K562 (cell line): ENCODE results near the gene USP32. TPM values are rescaled to one million over a fixed set of nuclear protein-coding genes. Genes with fewer than 3 reads are reported as not detected.

Source experiments
- FOXA1 ChIP-seq: fragments of 450-650 bp; IDR thresholded peaks from 2 replicates; pipeline ENCODE4 v1.6.1; 2016; ENCODE audit warnings: mild to moderate bottlenecking, borderline replicate concordance
- HDAC2 ChIP-seq: fragments of 450-650 bp; IDR thresholded peaks from 2 replicates; pipeline ENCODE4 v1.6.1; 2016; ENCODE audit warnings: mild to moderate bottlenecking
- JUND ChIP-seq, 2 experiments: IDR thresholded peaks; 2 replicates in 1 of 2; 3 replicates in 1 of 2; pipeline ENCODE4 v1.6.1; 2011; ENCODE audit warnings: borderline replicate concordance in 2 of 2, low read depth in 2 of 2, low read length in 2 of 2, improper control_type of control experiment in 1 of 2, missing biosample characterization in 1 of 2, missing genetic modification characterization in 1 of 2, missing genetic modification reagents in 1 of 2
- NFATC3 ChIP-seq: fragments of 450-650 bp; IDR thresholded peaks from 2 replicates; pipeline ENCODE4 v1.6.1; 2017; ENCODE audit warnings: mild to moderate bottlenecking
- PHTF2 ChIP-seq: fragments of 250-450 bp; sonication (Bioruptor Pico); IDR thresholded peaks from 2 replicates; pipeline ENCODE4 v1.5.0; 2021; ENCODE audit warnings: mild to moderate bottlenecking
- RFX7 ChIP-seq: fragments of 250-450 bp; sonication (Bioruptor Pico); IDR thresholded peaks from 2 replicates; pipeline ENCODE4 v1.5.1; 2021; ENCODE audit warnings: mild to moderate bottlenecking
- SIN3A ChIP-seq, 2 experiments: fragments of 150-350 bp in 1 of 2; IDR thresholded peaks; 2 replicates each; pipeline ENCODE4 v1.6.1; 2011 to 2016; ENCODE audit warnings: borderline replicate concordance in 2 of 2, low read depth in 2 of 2, low read length in 2 of 2, mild to moderate bottlenecking in 2 of 2, moderate library complexity in 2 of 2; ENCODE audit not compliant: control insufficient read depth in 1 of 2
- SIRT6 ChIP-seq: IDR thresholded peaks from one replicate; pipeline ENCODE4 v1.6.1; 2012; ENCODE audit warnings: low read depth, mild to moderate bottlenecking, control low read depth, inconsistent platforms, low read length, moderate library complexity
- XRCC4 ChIP-seq: IDR thresholded peaks from one replicate; pipeline ENCODE4 v1.6.1; 2011; ENCODE audit not compliant: insufficient read depth, insufficient read length; ENCODE audit errors: extremely low read depth
- ZNF239 ChIP-seq: fragments of 250-450 bp; sonication (Bioruptor Pico); IDR thresholded peaks from 2 replicates; pipeline ENCODE4 v1.4.0; 2020; ENCODE audit warnings: mild to moderate bottlenecking
- ZNF3 ChIP-seq: fragments of 250-450 bp; sonication (Bioruptor Pico); IDR thresholded peaks from 2 replicates; pipeline ENCODE4 v1.5.0; 2021; ENCODE audit warnings: mild to moderate bottlenecking, moderate library complexity
- polyA plus RNA-seq, 8 experiments: library from polyadenylated mRNA; depleted of rRNA in 4 of 8; stranded (reverse) in 5 of 8; unstranded in 3 of 8; fragments of >200 nt; fragmentation: Nextera tagmentation in 2 of 8; fragmentation: Illumina TruSeq in 1 of 8; extraction: Ambion mirVana in 2 of 8; extraction: Trizol in 1 of 8; gene quantifications; 2 replicates each; pipeline versions ENCODE4 v1.2.1 to v1.2.3, GENCODE V29; 2011 to 2014; ENCODE audit warnings: inconsistent platforms in 1 of 8, missing spikeins in 1 of 8
- total RNA-seq, 7 experiments: library from RNA; depleted of rRNA in 6 of 7; stranded (reverse); fragments of >200 nt in 6 of 7; fragmentation: Illumina TruSeq in 2 of 7; extraction: Trizol in 2 of 7; gene quantifications; 2 replicates each; pipeline versions ENCODE4 v1.2.1 to v1.2.3, GENCODE V29; 2011 to 2021; ENCODE audit warnings: low replicate concordance in 1 of 7
- TF ChIP-seq, protein P1 (sequence below): fragments of 450-650 bp; IDR thresholded peaks from 2 replicates; pipeline ENCODE4 v1.6.1; 2018; ENCODE audit not compliant: partially characterized antibody
- TF ChIP-seq, protein P2 (sequence below): fragments of 450-650 bp; IDR thresholded peaks from 2 replicates; pipeline ENCODE4 v1.6.1; 2017; ENCODE audit warnings: antibody characterized with exemption
- TF ChIP-seq, protein P3 (sequence below), 2 experiments: IDR thresholded peaks in 1 of 2; conservative IDR thresholded peaks in 1 of 2; 2 replicates each; pipeline ENCODE4 v1.6.1; 2016; ENCODE audit warnings: low read depth in 2 of 2, mild to moderate bottlenecking in 1 of 2, missing compliant biosample characterization in 1 of 2, missing genetic modification characterization in 1 of 2, moderate library complexity in 1 of 2
- TF ChIP-seq, protein P4 (sequence below), 2 experiments: IDR thresholded peaks; 2 replicates each; pipeline ENCODE4 v1.6.1; 2012; ENCODE audit warnings: improper control_type of control experiment in 2 of 2, low read depth in 2 of 2, low read length in 2 of 2, borderline replicate concordance in 1 of 2

The USP32 gene
- total and polyA plus RNA-seq, 9 of the 15 experiments (the other 6 are each of a cell fraction or from before 2014, with no cell fraction given): 18.0 to 69.3 (median 47.1) TPM

- TF ChIP-seq, protein P1, sequence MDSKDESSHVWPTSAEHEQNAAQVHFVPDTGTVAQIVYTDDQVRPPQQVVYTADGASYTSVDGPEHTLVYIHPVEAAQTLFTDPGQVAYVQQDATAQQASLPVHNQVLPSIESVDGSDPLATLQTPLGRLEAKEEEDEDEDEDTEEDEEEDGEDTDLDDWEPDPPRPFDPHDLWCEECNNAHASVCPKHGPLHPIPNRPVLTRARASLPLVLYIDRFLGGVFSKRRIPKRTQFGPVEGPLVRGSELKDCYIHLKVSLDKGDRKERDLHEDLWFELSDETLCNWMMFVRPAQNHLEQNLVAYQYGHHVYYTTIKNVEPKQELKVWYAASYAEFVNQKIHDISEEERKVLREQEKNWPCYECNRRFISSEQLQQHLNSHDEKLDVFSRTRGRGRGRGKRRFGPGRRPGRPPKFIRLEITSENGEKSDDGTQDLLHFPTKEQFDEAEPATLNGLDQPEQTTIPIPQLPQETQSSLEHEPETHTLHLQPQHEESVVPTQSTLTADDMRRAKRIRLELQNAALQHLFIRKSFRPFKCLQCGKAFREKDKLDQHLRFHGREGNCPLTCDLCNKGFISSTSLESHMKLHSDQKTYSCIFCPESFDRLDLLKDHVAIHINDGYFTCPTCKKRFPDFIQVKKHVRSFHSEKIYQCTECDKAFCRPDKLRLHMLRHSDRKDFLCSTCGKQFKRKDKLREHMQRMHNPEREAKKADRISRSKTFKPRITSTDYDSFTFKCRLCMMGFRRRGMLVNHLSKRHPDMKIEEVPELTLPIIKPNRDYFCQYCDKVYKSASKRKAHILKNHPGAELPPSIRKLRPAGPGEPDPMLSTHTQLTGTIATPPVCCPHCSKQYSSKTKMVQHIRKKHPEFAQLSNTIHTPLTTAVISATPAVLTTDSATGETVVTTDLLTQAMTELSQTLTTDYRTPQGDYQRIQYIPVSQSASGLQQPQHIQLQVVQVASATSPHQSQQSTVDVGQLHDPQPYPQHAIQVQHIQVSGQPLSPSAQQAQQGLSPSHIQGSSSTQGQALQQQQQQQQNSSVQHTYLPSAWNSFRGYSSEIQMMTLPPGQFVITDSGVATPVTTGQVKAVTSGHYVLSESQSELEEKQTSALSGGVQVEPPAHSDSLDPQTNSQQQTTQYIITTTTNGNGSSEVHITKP: no peak
- TF ChIP-seq, protein P2, sequence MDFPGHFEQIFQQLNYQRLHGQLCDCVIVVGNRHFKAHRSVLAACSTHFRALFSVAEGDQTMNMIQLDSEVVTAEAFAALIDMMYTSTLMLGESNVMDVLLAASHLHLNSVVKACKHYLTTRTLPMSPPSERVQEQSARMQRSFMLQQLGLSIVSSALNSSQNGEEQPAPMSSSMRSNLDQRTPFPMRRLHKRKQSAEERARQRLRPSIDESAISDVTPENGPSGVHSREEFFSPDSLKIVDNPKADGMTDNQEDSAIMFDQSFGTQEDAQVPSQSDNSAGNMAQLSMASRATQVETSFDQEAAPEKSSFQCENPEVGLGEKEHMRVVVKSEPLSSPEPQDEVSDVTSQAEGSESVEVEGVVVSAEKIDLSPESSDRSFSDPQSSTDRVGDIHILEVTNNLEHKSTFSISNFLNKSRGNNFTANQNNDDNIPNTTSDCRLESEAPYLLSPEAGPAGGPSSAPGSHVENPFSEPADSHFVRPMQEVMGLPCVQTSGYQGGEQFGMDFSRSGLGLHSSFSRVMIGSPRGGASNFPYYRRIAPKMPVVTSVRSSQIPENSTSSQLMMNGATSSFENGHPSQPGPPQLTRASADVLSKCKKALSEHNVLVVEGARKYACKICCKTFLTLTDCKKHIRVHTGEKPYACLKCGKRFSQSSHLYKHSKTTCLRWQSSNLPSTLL: no peak
- TF ChIP-seq ZNF239 (CRISPR knock-in tag) (no peak), JUND (IDR thresholded peaks at IDR 0.05; ENCODE audit: borderline replicate concordance, low read depth, low read length) (0 out of 2 replicates have a peak, but pooled peaks have one; percentile 10), JUND (tag; IDR thresholded peaks at IDR 0.05; ENCODE audit: borderline replicate concordance, low read depth, low read length) (peak; percentile 37; the same call in 1 of the 3 replicates), ZNF3 (CRISPR knock-in tag) (no peak), PHTF2 (CRISPR knock-in tag) (no peak), FOXA1 (no peak), XRCC4 (no peak), HDAC2 (no peak), NFATC3 (peak; percentile 6; the same call in 1 of the 2 replicates), SIRT6 (no peak), SIN3A (IDR thresholded peaks at IDR 0.05; ENCODE audit: borderline replicate concordance in 2 of 2, control insufficient read depth in 1 of 2, low read depth in 2 of 2, low read length in 2 of 2) (0 out of 4 replicates have a peak, but pooled peaks of 1 of the 2 experiments have one; percentile 36), RFX7 (CRISPR knock-in tag) (no peak)
- TF ChIP-seq, protein P3, sequence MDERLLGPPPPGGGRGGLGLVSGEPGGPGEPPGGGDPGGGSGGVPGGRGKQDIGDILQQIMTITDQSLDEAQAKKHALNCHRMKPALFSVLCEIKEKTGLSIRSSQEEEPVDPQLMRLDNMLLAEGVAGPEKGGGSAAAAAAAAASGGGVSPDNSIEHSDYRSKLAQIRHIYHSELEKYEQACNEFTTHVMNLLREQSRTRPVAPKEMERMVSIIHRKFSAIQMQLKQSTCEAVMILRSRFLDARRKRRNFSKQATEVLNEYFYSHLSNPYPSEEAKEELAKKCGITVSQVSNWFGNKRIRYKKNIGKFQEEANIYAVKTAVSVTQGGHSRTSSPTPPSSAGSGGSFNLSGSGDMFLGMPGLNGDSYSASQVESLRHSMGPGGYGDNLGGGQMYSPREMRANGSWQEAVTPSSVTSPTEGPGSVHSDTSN (CRISPR knock-in tag; IDR thresholded peaks at IDR 0.05; ENCODE audit: low read depth): no peak
- TF ChIP-seq, protein P3 (tag; conservative IDR thresholded peaks at IDR 0.05; ENCODE audit: low read depth): peak; percentile 97
- TF ChIP-seq, protein P4, sequence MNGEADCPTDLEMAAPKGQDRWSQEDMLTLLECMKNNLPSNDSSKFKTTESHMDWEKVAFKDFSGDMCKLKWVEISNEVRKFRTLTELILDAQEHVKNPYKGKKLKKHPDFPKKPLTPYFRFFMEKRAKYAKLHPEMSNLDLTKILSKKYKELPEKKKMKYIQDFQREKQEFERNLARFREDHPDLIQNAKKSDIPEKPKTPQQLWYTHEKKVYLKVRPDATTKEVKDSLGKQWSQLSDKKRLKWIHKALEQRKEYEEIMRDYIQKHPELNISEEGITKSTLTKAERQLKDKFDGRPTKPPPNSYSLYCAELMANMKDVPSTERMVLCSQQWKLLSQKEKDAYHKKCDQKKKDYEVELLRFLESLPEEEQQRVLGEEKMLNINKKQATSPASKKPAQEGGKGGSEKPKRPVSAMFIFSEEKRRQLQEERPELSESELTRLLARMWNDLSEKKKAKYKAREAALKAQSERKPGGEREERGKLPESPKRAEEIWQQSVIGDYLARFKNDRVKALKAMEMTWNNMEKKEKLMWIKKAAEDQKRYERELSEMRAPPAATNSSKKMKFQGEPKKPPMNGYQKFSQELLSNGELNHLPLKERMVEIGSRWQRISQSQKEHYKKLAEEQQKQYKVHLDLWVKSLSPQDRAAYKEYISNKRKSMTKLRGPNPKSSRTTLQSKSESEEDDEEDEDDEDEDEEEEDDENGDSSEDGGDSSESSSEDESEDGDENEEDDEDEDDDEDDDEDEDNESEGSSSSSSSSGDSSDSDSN (IDR thresholded peaks at IDR 0.05; ENCODE audit: borderline replicate concordance in 1 of 2, low read depth in 2 of 2, low read length in 2 of 2): 0 out of 4 replicates have a peak, but pooled peaks of 1 of the 2 experiments have one; percentile 8
- TF ChIP-seq, all 486 proteins: peak for 27
Measured at GRCh38 chr17:60390186-60390585, 1.7 kb downstream of the USP32 start (continued).
